Nephron (organoid): ENCODE results near the gene EFNB2.

Experiments
- H3K27ac Mint-ChIP-seq, 3 experiments: 2 replicates each; pipeline ENCODE4 v1.8.0; 2020; ENCODE audit warnings: mixed read lengths in 3 of 3, mild to moderate bottlenecking in 2 of 3, moderate library complexity in 1 of 3
- H3K27me3 Mint-ChIP-seq: 2 replicates; pipeline ENCODE4 v1.8.0; 2021; ENCODE audit warnings: low read depth, mild to moderate bottlenecking, moderate library complexity, mixed read lengths
- H3K36me3 Mint-ChIP-seq: 2 replicates; pipeline ENCODE4 v1.8.0; 2020; ENCODE audit warnings: low read depth, mixed read lengths
- H3K4me1 Mint-ChIP-seq: 2 replicates; pipeline ENCODE4 v1.8.0; 2020; ENCODE audit warnings: mixed read lengths
- H3K4me3 Mint-ChIP-seq, 3 experiments: 2 replicates each; pipeline ENCODE4 v1.8.0; 2020; ENCODE audit warnings: mild to moderate bottlenecking in 3 of 3, mixed read lengths in 3 of 3, moderate library complexity in 2 of 3
- H3K9me3 Mint-ChIP-seq: 2 replicates; pipeline ENCODE4 v1.8.0; 2020; ENCODE audit warnings: mixed read lengths
- TF ChIP-seq, protein P1 (sequence below), 3 experiments: fragments of 200-600 bp; sonication (generic); IDR thresholded peaks; one replicate each; pipeline ENCODE4 v1.5.0; 2021; ENCODE audit warnings: antibody characterized with exemption in 3 of 3; ENCODE audit not compliant: unreplicated experiment in 3 of 3

EFNB2 gene

GRCh38 chr13:106468744-106469590 is 66.5 kb downstream of the EFNB2 start:
- peaks cover 17% of the 10 kb centered on the region for H3K27me3 Mint-ChIP-seq
- H3K4me1 Mint-ChIP-seq: peaks cover 6% of the 10 kb centered on the region
- TF ChIP-seq, protein P1, sequence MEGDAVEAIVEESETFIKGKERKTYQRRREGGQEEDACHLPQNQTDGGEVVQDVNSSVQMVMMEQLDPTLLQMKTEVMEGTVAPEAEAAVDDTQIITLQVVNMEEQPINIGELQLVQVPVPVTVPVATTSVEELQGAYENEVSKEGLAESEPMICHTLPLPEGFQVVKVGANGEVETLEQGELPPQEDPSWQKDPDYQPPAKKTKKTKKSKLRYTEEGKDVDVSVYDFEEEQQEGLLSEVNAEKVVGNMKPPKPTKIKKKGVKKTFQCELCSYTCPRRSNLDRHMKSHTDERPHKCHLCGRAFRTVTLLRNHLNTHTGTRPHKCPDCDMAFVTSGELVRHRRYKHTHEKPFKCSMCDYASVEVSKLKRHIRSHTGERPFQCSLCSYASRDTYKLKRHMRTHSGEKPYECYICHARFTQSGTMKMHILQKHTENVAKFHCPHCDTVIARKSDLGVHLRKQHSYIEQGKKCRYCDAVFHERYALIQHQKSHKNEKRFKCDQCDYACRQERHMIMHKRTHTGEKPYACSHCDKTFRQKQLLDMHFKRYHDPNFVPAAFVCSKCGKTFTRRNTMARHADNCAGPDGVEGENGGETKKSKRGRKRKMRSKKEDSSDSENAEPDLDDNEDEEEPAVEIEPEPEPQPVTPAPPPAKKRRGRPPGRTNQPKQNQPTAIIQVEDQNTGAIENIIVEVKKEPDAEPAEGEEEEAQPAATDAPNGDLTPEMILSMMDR (IDR thresholded peaks at IDR 0.05; ENCODE audit: unreplicated experiment in 3 of 3): no peak
- no peak overlapping the region for H3K4me3 Mint-ChIP-seq
- no peak overlapping the region for H3K27ac Mint-ChIP-seq
- peaks cover 3% of the 10 kb centered on the region for H3K36me3 Mint-ChIP-seq
- H3K9me3 Mint-ChIP-seq: no peaks in the 10 kb centered on the region

- Mint-ChIP-seq H3K9me3 (no peaks in the 10 kb centered on the region), H3K4me1 (peaks cover 6% of the 10 kb centered on the region), H3K27me3 (peaks cover 17% of the 10 kb centered on the region), H3K36me3 (peaks cover 3% of the 10 kb centered on the region), H3K4me3 (no peak overlapping the region), H3K27ac (no peak overlapping the region)
- TF ChIP-seq, protein P1 (IDR thresholded peaks at IDR 0.05; ENCODE audit: unreplicated experiment in 3 of 3): no peak
Observed at GRCh38 chr13:106468207-106468606, 67.3 kb downstream of the EFNB2 start.

- Mint-ChIP-seq H3K4me3 (no peak overlapping the region), H3K4me1 (peaks cover 6% of the 10 kb centered on the region), H3K9me3 (no peaks in the 10 kb centered on the region), H3K27me3 (peaks cover 17% of the 10 kb centered on the region), H3K36me3 (peaks cover 3% of the 10 kb centered on the region), H3K27ac (no peak overlapping the region)
- TF ChIP-seq, protein P1 (IDR thresholded peaks at IDR 0.05; ENCODE audit: unreplicated experiment in 3 of 3): no peak
Observed at GRCh38 chr13:106467427-106468122, 67.9 kb downstream of the EFNB2 start.

- no peaks in the 10 kb centered on the region for H3K4me1 Mint-ChIP-seq
- peaks cover 11% of the 10 kb centered on the region for H3K27me3 Mint-ChIP-seq
- no peaks in the 10 kb centered on the region for H3K9me3 Mint-ChIP-seq
- no peak overlapping the region for H3K4me3 Mint-ChIP-seq
- peaks cover 3% of the 10 kb centered on the region for H3K36me3 Mint-ChIP-seq
- H3K27ac Mint-ChIP-seq: no peak overlapping the region
- TF ChIP-seq, protein P1 (IDR thresholded peaks at IDR 0.05; ENCODE audit: unreplicated experiment in 3 of 3): no peak
Observed at GRCh38 chr13:106466691-106467426, 68.6 kb downstream of the EFNB2 start.

GRCh38 chr13:106464076-106464475 is 71.4 kb downstream of the EFNB2 start:
- TF ChIP-seq, protein P1 (IDR thresholded peaks at IDR 0.05; ENCODE audit: unreplicated experiment in 3 of 3): no peak
- H3K36me3 Mint-ChIP-seq: peaks cover 3% of the 10 kb centered on the region
- H3K27me3 Mint-ChIP-seq: peaks cover 11% of the 10 kb centered on the region

More at GRCh38 chr13:106464076-106464475, 71.4 kb downstream of the EFNB2 start:
- Mint-ChIP-seq H3K9me3 (no peaks in the 10 kb centered on the region), H3K4me3 (no peak overlapping the region), H3K27ac (no peak overlapping the region), H3K4me1 (no peaks in the 10 kb centered on the region)
